Measurements from ENCODE around the gene FAM118B. TPM values are rescaled to one million over a fixed set of nuclear protein-coding genes. Genes with fewer than 3 reads are reported as not detected.

The FAM118B gene
- total RNA-seq, 3 donors from 2014 or later (not counting 1 experiment from before 2014, with no cell fraction given): 5.4 to 9.7 (median 7.8) TPM

DNA sequence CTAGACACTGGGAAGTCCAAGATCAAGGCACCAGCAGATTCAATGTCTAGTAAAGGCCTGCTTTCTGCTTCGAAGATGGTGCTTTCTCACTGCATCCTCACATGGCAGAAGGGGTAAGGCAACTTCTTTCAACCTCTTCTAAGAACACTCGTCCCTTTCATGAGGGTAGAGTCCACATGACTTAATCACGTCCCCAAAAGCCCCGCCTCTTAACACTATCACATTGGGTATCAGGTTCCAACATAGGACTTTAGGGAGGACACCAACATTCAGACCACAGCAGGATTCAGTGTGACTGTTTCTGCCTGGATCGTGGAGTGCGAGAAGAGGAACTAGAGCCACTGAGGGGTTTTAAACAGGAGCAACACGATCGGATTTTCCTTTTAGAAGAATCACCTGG, 67.6 kb downstream of the FAM118B start:
- H3K4me3 Mint-ChIP-seq: peak overlapping the region; percentile 14
- H3K36me3 Mint-ChIP-seq: no peaks in the 10 kb centered on the region
- no peak for ATAC-seq
- WGBS (ENCODE audit: insufficient coverage): 89% methylated on average over 8 of the region's 8 CpGs
- no peaks in the 10 kb centered on the region for H3K27me3 Mint-ChIP-seq (ENCODE audit: low read depth in 2 of 2)
- TF ChIP-seq, protein P1, sequence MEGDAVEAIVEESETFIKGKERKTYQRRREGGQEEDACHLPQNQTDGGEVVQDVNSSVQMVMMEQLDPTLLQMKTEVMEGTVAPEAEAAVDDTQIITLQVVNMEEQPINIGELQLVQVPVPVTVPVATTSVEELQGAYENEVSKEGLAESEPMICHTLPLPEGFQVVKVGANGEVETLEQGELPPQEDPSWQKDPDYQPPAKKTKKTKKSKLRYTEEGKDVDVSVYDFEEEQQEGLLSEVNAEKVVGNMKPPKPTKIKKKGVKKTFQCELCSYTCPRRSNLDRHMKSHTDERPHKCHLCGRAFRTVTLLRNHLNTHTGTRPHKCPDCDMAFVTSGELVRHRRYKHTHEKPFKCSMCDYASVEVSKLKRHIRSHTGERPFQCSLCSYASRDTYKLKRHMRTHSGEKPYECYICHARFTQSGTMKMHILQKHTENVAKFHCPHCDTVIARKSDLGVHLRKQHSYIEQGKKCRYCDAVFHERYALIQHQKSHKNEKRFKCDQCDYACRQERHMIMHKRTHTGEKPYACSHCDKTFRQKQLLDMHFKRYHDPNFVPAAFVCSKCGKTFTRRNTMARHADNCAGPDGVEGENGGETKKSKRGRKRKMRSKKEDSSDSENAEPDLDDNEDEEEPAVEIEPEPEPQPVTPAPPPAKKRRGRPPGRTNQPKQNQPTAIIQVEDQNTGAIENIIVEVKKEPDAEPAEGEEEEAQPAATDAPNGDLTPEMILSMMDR (IDR thresholded peaks at IDR 0.05): no peak
- H3K4me3 ChIP-seq (ENCODE audit: low read length): no peak overlapping the region
- no peak overlapping the region for H3K27ac Mint-ChIP-seq
- H3K27me3 ChIP-seq (ENCODE audit: control insufficient read depth, insufficient read depth, low read length): no peaks in the 10 kb centered on the region
- peaks cover 14% of the 10 kb centered on the region for H3K36me3 ChIP-seq (ENCODE audit: control insufficient read depth, insufficient read depth, low read length)
- DNase-seq: no peak
- peaks cover 30% of the 10 kb centered on the region for H3K4me1 ChIP-seq (ENCODE audit: control insufficient read depth, insufficient read depth, low read length)
- no peaks in the 10 kb centered on the region for H3K9me3 ChIP-seq (ENCODE audit: control insufficient read depth, insufficient read depth, low read length)
- intact Hi-C loops (cut with micrococcal nuclease): no loop called here
- H3K27ac ChIP-seq (ENCODE audit: low read length): no peak overlapping the region
- no peaks in the 10 kb centered on the region for H3K9me3 Mint-ChIP-seq
- H3K4me1 Mint-ChIP-seq: peaks cover 20 to 32% of the 10 kb centered on the region in 2 donors

- H3K36me3 ChIP-seq (ENCODE audit: control insufficient read depth, insufficient read depth, low read length): peaks cover 7% of the 10 kb centered on the region
- H3K4me1 ChIP-seq (ENCODE audit: control insufficient read depth, insufficient read depth, low read length): peaks cover 37% of the 10 kb centered on the region
- no peak overlapping the region for H3K4me3 ChIP-seq (ENCODE audit: low read length)
- H3K4me1 Mint-ChIP-seq: peaks cover 20 to 42% of the 10 kb centered on the region in 2 donors
- peak in 1 of 2 donors; percentile 36 for DNase-seq
- H3K27me3 Mint-ChIP-seq (ENCODE audit: low read depth in 2 of 2): no peaks in the 10 kb centered on the region
- no peaks in the 10 kb centered on the region for H3K9me3 Mint-ChIP-seq
- no peaks in the 10 kb centered on the region for H3K36me3 Mint-ChIP-seq
- 43% methylated on average over 5 of the region's 5 CpGs for WGBS (ENCODE audit: insufficient coverage)
- no peaks in the 10 kb centered on the region for H3K9me3 ChIP-seq (ENCODE audit: control insufficient read depth, insufficient read depth, low read length)
- intact Hi-C loops (cut with micrococcal nuclease): no loop called here
- no peak overlapping the region for H3K27ac Mint-ChIP-seq
- TF ChIP-seq, protein P1 (IDR thresholded peaks at IDR 0.05): no peak
- no peak for ATAC-seq
- H3K27me3 ChIP-seq (ENCODE audit: control insufficient read depth, insufficient read depth, low read length): no peaks in the 10 kb centered on the region
- no peak overlapping the region for H3K27ac ChIP-seq (ENCODE audit: low read length)
- peak overlapping the region; percentile 47 for H3K4me3 Mint-ChIP-seq
Observed at GRCh38 chr11:126280595-126280994, 69.0 kb downstream of the FAM118B start.

DNA sequence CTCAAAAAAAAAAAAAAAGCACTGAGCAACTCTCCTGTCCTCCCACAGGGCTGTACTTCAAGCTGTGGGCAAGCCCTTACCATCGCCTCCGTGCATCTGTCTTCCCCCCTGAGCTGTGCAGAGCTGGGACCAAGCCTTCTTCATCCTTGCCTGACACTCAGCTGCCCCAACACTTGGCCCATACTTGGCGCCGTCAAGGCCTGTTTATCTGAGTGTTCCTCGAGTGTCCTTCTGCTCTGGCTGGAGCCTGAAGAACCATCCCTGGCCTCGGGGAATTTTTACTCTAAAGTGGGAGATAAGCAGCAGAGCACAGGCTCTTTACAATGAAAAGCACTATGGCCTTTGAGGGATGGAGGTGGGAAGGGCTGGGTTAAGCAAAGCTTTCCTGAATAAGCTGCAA, 69.7 kb downstream of the FAM118B start:
- no peak overlapping the region for H3K27ac ChIP-seq (ENCODE audit: low read length)
- Mint-ChIP-seq H3K36me3 (no peaks in the 10 kb centered on the region), H3K27ac (peak overlapping the region in 1 of 2 donors; percentile 95), H3K4me3 (peak overlapping the region; percentile 97), H3K4me1 (peaks cover 20 to 39% of the 10 kb centered on the region in 2 donors), H3K27me3 (ENCODE audit: low read depth in 2 of 2) (no peaks in the 10 kb centered on the region), H3K9me3 (no peaks in the 10 kb centered on the region)
- peaks cover 4% of the 10 kb centered on the region for H3K36me3 ChIP-seq (ENCODE audit: control insufficient read depth, insufficient read depth, low read length)
- WGBS (ENCODE audit: insufficient coverage): 98% methylated on average over 6 of the region's 6 CpGs
- intact Hi-C loops (cut with micrococcal nuclease): no loop called here
- TF ChIP-seq, protein P1 (IDR thresholded peaks at IDR 0.05): no peak
- H3K4me3 ChIP-seq (ENCODE audit: low read length): no peak overlapping the region
- DNase-seq (no peak), ATAC-seq (no peak)
- H3K4me1 ChIP-seq (ENCODE audit: control insufficient read depth, insufficient read depth, low read length): peaks cover 37% of the 10 kb centered on the region
- no peaks in the 10 kb centered on the region for H3K27me3 ChIP-seq (ENCODE audit: control insufficient read depth, insufficient read depth, low read length)
- H3K9me3 ChIP-seq (ENCODE audit: control insufficient read depth, insufficient read depth, low read length): no peaks in the 10 kb centered on the region

- H3K36me3 ChIP-seq (ENCODE audit: control insufficient read depth, insufficient read depth, low read length): peaks cover 4% of the 10 kb centered on the region
- no peak overlapping the region for H3K27ac ChIP-seq (ENCODE audit: low read length)
- TF ChIP-seq, protein P1 (IDR thresholded peaks at IDR 0.05): no peak
- Mint-ChIP-seq H3K36me3 (no peaks in the 10 kb centered on the region), H3K9me3 (no peaks in the 10 kb centered on the region), H3K4me1 (peaks cover 20 to 39% of the 10 kb centered on the region in 2 donors), H3K4me3 (peak overlapping the region; percentile 97), H3K27me3 (ENCODE audit: low read depth in 2 of 2) (no peaks in the 10 kb centered on the region), H3K27ac (peak overlapping the region; percentile 95 to 96)
- intact Hi-C loops (cut with micrococcal nuclease): loop anchor here (2.0 kb wide), 1 partner anchor 13 kb away; the partner anchor contains the start of genes FOXRED1 and SRPRA
- H3K27me3 ChIP-seq (ENCODE audit: control insufficient read depth, insufficient read depth, low read length): no peaks in the 10 kb centered on the region
- ATAC-seq (no peak), DNase-seq (no peak)
- 97% methylated on average over 9 of the region's 10 CpGs for WGBS (ENCODE audit: insufficient coverage)
- no peaks in the 10 kb centered on the region for H3K9me3 ChIP-seq (ENCODE audit: control insufficient read depth, insufficient read depth, low read length)
- peaks cover 37% of the 10 kb centered on the region for H3K4me1 ChIP-seq (ENCODE audit: control insufficient read depth, insufficient read depth, low read length)
- no peak overlapping the region for H3K4me3 ChIP-seq (ENCODE audit: low read length)
Observed at GRCh38 chr11:126281666-126282175, 70.1 kb downstream of the FAM118B start.

Measured in natural killer cell (primary cell).